Stimulated activated naive B cell treated with anti-CD40 and anti-IgM and Interleukin-4, amounts not matched to agents 10 μg/mL and 1 μg/mL and 100 μg/mL, for 72 hours (primary cell): ENCODE data around the gene MUC5AC.

Experiments
- ATAC-seq, 2 donors: fragments of 150-1000 bp; cut with Tn5 transposase; replicated peaks; 2 replicates each; pipeline ENCODE4 v1.10.0; 2021; ENCODE audit warnings: moderate library complexity in 1 of 2
- DNase-seq: peaks from one replicate; pipeline ENCODE4 v3.0.0; 2021
- H3K27ac Mint-ChIP-seq: one replicate; pipeline ENCODE4 v1.8.0; 2022; ENCODE audit warnings: mild to moderate bottlenecking, mixed read lengths
- H3K27me3 Mint-ChIP-seq, 2 donors: one replicate each; pipeline ENCODE4 v1.8.0; 2022; ENCODE audit warnings: mixed read lengths in 2 of 2
- H3K36me3 Mint-ChIP-seq, 2 donors: one replicate each; pipeline ENCODE4 v1.8.0; 2022; ENCODE audit warnings: mixed read lengths in 2 of 2, mild to moderate bottlenecking in 1 of 2
- H3K4me1 Mint-ChIP-seq, 2 donors: one replicate each; pipeline ENCODE4 v1.8.0; 2022; ENCODE audit warnings: mixed read lengths in 2 of 2, mild to moderate bottlenecking in 1 of 2
- H3K4me3 Mint-ChIP-seq, 2 donors: one replicate each; pipeline ENCODE4 v1.8.0; 2022; ENCODE audit warnings: mild to moderate bottlenecking in 2 of 2, mixed read lengths in 2 of 2, moderate library complexity in 1 of 2
- H3K9me3 Mint-ChIP-seq, 2 donors: one replicate each; pipeline ENCODE4 v1.8.0; 2022; ENCODE audit warnings: mixed read lengths in 2 of 2, mild to moderate bottlenecking in 1 of 2

The MUC5AC gene

DNA sequence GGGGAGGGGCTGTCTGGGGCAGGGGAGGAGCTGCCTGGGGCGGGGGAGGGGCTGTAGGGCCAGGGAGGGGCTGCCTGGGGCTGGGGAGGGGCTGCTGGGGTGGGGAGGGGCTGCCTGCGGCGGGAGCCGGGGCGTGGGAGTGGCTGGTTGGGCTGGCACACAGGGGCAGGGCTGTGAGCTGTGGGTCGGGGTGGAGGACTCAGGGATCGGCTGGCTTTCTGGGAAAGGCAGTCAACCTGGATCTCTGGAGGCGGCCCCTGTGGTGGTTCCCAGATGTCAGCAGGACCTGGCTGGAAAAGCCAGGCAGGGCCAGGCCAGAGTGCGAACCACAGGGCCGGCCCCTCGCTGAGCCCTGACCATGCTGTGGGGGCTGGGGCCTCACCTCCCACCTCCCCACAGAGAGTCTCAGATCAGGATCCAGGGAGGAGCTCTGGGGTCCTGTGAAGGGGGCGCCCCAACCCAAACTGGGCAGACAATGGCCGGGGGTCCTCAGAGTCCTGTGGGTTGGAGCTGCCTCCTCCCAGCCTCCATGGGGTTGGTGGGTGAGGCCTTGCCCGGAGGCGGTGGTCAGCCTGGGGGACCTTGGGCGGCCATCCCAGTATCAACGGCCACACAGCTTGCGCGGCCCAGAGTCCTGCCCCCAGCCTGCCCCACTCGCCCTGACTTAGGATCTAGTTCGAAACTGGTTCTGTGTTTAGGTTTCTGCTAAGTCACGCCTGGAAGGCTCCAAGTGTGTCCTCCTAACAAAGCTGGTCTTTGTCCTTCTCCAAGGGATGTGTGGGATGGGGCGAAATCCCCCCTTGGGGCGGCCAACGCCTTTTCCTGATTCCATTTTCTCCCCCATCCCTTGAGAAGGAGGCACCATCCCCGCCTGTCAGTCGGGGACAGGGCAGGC is 67.0 kb downstream of the MUC5AC start:
- Mint-ChIP-seq H3K27ac (no peak overlapping the region), H3K27me3 (peaks cover 10 to 30% of the 10 kb centered on the region in 2 donors), H3K4me1 (no peaks in the 10 kb centered on the region), H3K36me3 (no peaks in the 10 kb centered on the region), H3K9me3 (no peaks in the 10 kb centered on the region), H3K4me3 (no peak overlapping the region)
- ATAC-seq (no peak), DNase-seq (no peak)

DNA sequence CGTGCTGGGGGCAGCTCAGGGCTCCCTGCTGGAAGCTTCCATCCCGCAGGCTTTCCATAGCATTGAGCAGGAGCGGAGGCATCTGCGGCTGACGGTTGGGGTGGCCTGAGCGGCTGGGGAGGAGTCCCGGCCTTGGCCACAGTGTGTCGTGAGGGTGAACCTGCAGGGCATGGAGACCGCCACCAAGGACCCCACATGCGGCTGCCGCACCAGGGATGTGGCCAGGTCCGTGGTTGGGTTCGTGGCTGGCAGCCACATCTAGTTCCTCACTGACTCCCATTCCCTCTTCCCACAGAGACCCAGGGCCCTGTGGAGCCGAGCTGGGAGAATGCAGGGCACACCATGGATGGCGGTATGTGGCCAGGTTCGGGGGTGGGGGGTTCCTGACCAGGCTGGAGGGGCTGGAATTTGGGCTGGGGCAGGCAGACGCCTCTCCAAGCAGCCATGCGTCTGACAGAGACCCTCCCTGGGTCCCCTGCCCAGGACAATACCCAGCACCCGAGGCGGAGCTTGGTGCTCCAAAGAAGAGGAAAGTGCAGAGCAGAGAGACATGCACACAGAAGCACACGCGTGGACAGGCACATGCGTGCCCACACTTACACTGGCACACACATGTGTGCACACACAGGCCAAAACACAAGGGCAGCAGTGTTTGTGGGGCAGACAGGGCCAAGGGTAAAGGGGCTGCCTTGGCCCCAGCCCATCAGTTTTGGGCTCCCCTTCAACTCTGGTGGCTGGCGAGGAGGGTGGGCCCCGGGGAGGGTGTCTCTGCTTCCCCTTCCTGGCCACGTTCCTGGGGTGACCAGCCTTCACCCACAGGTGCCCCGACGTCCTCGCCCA is 67.9 kb downstream of the MUC5AC start:
- Mint-ChIP-seq H3K4me3 (no peak overlapping the region), H3K27ac (no peak overlapping the region), H3K4me1 (no peaks in the 10 kb centered on the region), H3K27me3 (peaks cover 10 to 25% of the 10 kb centered on the region in 2 donors), H3K9me3 (no peaks in the 10 kb centered on the region), H3K36me3 (no peaks in the 10 kb centered on the region)
- ATAC-seq (no peak), DNase-seq (no peak)

GRCh38 chr11:1226226-1226985 is 68.7 kb downstream of the MUC5AC start:
- H3K4me1 Mint-ChIP-seq, result peaks cover 0 to 2% of the 10 kb centered on the region in 2 donors
- ATAC-seq (no peak), DNase-seq (no peak)

GRCh38 chr11:1226986-1227550 is 69.3 kb downstream of the MUC5AC start:
- DNase-seq, result no peak
- H3K27me3 Mint-ChIP-seq, result peaks cover 4 to 19% of the 10 kb centered on the region in 2 donors
- no peaks in the 10 kb centered on the region for H3K9me3 Mint-ChIP-seq
- no peaks in the 10 kb centered on the region for H3K36me3 Mint-ChIP-seq
- H3K4me1 Mint-ChIP-seq, result peaks cover 0 to 2% of the 10 kb centered on the region in 2 donors
- no peak overlapping the region for H3K27ac Mint-ChIP-seq
- ATAC-seq, result no peak
- H3K4me3 Mint-ChIP-seq, result no peak overlapping the region

More at GRCh38 chr11:1226226-1226985, 68.7 kb downstream of the MUC5AC start:
- no peaks in the 10 kb centered on the region for H3K9me3 Mint-ChIP-seq
- no peak overlapping the region for H3K27ac Mint-ChIP-seq
- no peak overlapping the region for H3K4me3 Mint-ChIP-seq
- no peaks in the 10 kb centered on the region for H3K36me3 Mint-ChIP-seq
- H3K27me3 Mint-ChIP-seq, result peaks cover 7 to 26% of the 10 kb centered on the region in 2 donors

DNA sequence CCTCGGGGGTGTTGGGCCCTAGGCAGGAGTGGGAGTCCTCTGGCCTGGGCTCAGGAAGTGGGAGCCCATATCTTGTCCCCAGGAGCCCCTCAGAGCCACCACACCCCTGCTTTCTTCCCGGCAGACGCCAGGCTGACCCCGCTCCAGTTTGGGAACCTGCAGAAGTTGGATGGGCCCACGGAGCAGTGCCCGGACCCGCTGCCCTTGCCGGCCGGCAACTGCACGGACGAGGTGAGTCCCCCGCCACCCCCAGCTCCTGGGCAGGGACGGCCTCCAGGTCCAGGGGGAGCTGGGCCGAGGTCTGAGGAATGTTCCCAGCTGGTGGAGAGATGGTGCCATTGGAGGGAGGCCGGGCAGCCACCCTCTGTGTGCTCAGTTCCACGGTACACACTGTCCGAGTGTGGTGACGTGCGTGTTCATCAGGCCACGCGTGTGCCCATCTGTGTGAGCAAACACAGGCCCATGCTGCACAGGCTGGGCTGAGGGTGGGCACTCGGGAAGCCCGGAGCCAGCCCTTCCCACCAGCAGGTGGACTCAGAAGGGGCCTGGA is 69.9 kb downstream of the MUC5AC start:
- Mint-ChIP-seq H3K9me3 (no peaks in the 10 kb centered on the region), H3K4me1 (peaks cover 0 to 2% of the 10 kb centered on the region in 2 donors), H3K4me3 (no peak overlapping the region), H3K27ac (no peak overlapping the region), H3K27me3 (peaks cover 4 to 19% of the 10 kb centered on the region in 2 donors), H3K36me3 (no peaks in the 10 kb centered on the region)
- DNase-seq (no peak), ATAC-seq (no peak)

DNA sequence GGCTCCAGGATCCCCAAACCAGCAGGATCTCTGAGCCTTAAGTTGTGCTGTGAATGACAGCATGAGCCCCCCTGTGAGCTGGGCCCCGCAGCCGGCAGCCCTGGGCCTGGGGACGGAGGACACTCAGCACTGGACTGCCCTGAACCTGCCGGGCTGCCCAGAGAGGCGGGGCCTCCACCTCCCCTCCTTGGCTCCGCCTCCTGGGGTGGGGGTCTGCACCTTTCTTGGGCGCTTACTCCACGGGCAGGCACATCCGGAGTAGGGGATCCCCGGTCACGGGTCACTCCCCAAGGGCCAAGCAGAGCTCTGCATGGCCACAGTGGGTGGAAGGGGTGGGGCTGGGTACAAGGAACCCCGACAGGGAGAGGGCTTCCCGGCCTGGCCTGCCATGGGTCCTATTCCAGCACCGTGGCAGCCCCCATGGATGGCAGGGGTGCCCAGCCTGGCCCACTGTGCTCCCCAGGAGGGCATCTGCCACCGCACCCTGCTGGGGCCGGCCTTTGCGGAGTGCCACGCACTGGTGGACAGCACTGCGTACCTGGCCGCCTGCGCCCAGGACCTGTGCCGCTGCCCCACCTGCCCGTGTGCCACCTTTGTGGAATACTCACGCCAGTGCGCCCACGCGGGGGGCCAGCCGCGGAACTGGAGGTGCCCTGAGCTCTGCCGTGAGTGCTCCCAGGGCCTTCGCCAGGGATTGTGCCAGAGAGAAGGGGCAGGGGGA is 70.5 kb downstream of the MUC5AC start:
- no peak for ATAC-seq
- no peak for DNase-seq
- Mint-ChIP-seq H3K9me3 (no peaks in the 10 kb centered on the region), H3K27me3 (peaks cover 4 to 14% of the 10 kb centered on the region in 2 donors), H3K27ac (no peak overlapping the region), H3K4me1 (peaks cover 0 to 2% of the 10 kb centered on the region in 2 donors), H3K4me3 (no peak overlapping the region), H3K36me3 (no peaks in the 10 kb centered on the region)

- Mint-ChIP-seq H3K4me1 (peaks cover 0 to 2% of the 10 kb centered on the region in 2 donors), H3K36me3 (no peaks in the 10 kb centered on the region), H3K27ac (no peak overlapping the region), H3K4me3 (no peak overlapping the region), H3K27me3 (peaks cover 3 to 9% of the 10 kb centered on the region in 2 donors), H3K9me3 (no peaks in the 10 kb centered on the region)
- ATAC-seq, result no peak
- DNase-seq, result no peak
Observed at GRCh38 chr11:1228921-1229451, 71.2 kb downstream of the MUC5AC start.

- no peak overlapping the region for H3K27ac Mint-ChIP-seq
- no peaks in the 10 kb centered on the region for H3K9me3 Mint-ChIP-seq
- peaks cover 0 to 2% of the 10 kb centered on the region in 2 donors for H3K4me1 Mint-ChIP-seq
- H3K4me3 Mint-ChIP-seq, result no peak overlapping the region
- ATAC-seq, result no peak
- no peak for DNase-seq
- peaks cover 0 to 6% of the 10 kb centered on the region in 2 donors for H3K27me3 Mint-ChIP-seq
- no peaks in the 10 kb centered on the region for H3K36me3 Mint-ChIP-seq
Observed at GRCh38 chr11:1229471-1230120, 71.8 kb downstream of the MUC5AC start.

DNA sequence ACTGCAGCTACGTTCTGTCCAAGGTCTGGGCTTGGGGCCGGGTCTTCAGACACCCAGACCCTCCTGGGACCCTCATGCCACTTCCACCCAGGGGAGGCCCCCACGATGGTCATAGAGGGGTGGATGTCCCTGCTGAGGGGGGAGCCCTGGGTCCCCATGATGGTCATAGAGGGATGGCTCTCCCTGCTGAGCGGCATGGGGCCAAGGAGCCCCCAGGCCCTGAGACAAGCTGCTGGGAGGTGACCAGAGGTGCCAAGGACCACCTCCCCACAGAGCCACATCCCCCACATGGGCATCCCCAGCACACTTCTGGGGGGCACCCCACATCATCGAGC is 72.3 kb downstream of the MUC5AC start:
- peaks cover 0 to 6% of the 10 kb centered on the region in 2 donors for H3K27me3 Mint-ChIP-seq
- no peak overlapping the region for H3K4me3 Mint-ChIP-seq
- DNase-seq (no peak), ATAC-seq (no peak)
- no peak overlapping the region for H3K27ac Mint-ChIP-seq
- peaks cover 0 to 2% of the 10 kb centered on the region in 2 donors for H3K4me1 Mint-ChIP-seq
- H3K9me3 Mint-ChIP-seq, result no peaks in the 10 kb centered on the region
- no peaks in the 10 kb centered on the region for H3K36me3 Mint-ChIP-seq

GRCh38 chr11:1230456-1231395 is 73.0 kb downstream of the MUC5AC start:
- Mint-ChIP-seq H3K27me3 (peaks cover 0 to 6% of the 10 kb centered on the region in 2 donors), H3K27ac (no peak overlapping the region), H3K36me3 (no peaks in the 10 kb centered on the region), H3K9me3 (no peaks in the 10 kb centered on the region), H3K4me3 (no peak overlapping the region), H3K4me1 (peaks cover 0 to 2% of the 10 kb centered on the region in 2 donors)
- DNase-seq (no peak), ATAC-seq (no peak)

GRCh38 chr11:1231396-1232020 is 73.8 kb downstream of the MUC5AC start:
- Mint-ChIP-seq H3K4me3 (no peak overlapping the region), H3K27ac (no peak overlapping the region), H3K9me3 (no peaks in the 10 kb centered on the region), H3K36me3 (no peaks in the 10 kb centered on the region), H3K4me1 (peaks cover 0 to 2% of the 10 kb centered on the region in 2 donors), H3K27me3 (peaks cover 0 to 6% of the 10 kb centered on the region in 2 donors)
- ATAC-seq (peak in 1 of 2 donors; percentile 35), DNase-seq (no peak)
